NCI-H446 (cell line): ENCODE data around the gene TMEM132D.

ENCODE experiments used
- DNase-seq, 2 experiments: peaks; one replicate each; lab custom pipeline; 2025; lab: John Stamatoyannopoulos, UW

Gene TMEM132D

GRCh38 chr12:129826273-129826672 is 77.6 kb downstream of the TMEM132D start:
- no peak for DNase-seq

- DNase-seq: no peak
Measured at GRCh38 chr12:129825316-129825715, 78.5 kb downstream of the TMEM132D start.

GRCh38 chr12:129821964-129822363 is 81.9 kb downstream of the TMEM132D start:
- DNase-seq: no peak

- DNase-seq: no peak
Measured at GRCh38 chr12:129819391-129819790, 84.4 kb downstream of the TMEM132D start.

GRCh38 chr12:129815846-129816245 is 88.0 kb downstream of the TMEM132D start:
- no peak for DNase-seq

GRCh38 chr12:129811963-129812362 is 91.9 kb downstream of the TMEM132D start:
- DNase-seq: no peak

- DNase-seq: no peak
Measured at GRCh38 chr12:129807136-129807535, 96.7 kb downstream of the TMEM132D start.

- no peak for DNase-seq
Measured at GRCh38 chr12:129791396-129791795, 112.4 kb downstream of the TMEM132D start.

- no peak for DNase-seq
Measured at GRCh38 chr12:129790930-129791329, 112.9 kb downstream of the TMEM132D start.

- DNase-seq: no peak
Measured at GRCh38 chr12:129790331-129790730, 113.5 kb downstream of the TMEM132D start.

GRCh38 chr12:129789921-129790320 is 113.9 kb downstream of the TMEM132D start:
- no peak for DNase-seq

GRCh38 chr12:129788506-129789084 is 115.2 kb downstream of the TMEM132D start:
- DNase-seq: no peak

- no peak for DNase-seq
Measured at GRCh38 chr12:129779989-129780388, 123.8 kb downstream of the TMEM132D start.

- DNase-seq: no peak
Measured at GRCh38 chr12:129779033-129779432, 124.8 kb downstream of the TMEM132D start.

- DNase-seq: no peak
Measured at GRCh38 chr12:129776977-129777667, 126.7 kb downstream of the TMEM132D start.

- DNase-seq: no peak
Measured at GRCh38 chr12:129772501-129773493, 131.0 kb downstream of the TMEM132D start.

- no peak for DNase-seq
Measured at GRCh38 chr12:129771238-129771637, 132.6 kb downstream of the TMEM132D start.

- DNase-seq: no peak
Measured at GRCh38 chr12:129765719-129766118, 138.1 kb downstream of the TMEM132D start.

- no peak for DNase-seq
Measured at GRCh38 chr12:129762436-129762835, 141.4 kb downstream of the TMEM132D start.

- DNase-seq: no peak
Measured at GRCh38 chr12:129753586-129753985, 150.2 kb downstream of the TMEM132D start.

- DNase-seq: no peak
Measured at GRCh38 chr12:129750421-129750820, 153.4 kb downstream of the TMEM132D start.

GRCh38 chr12:129746318-129746717 is 157.5 kb downstream of the TMEM132D start:
- DNase-seq: no peak

GRCh38 chr12:129729170-129729569 is 174.7 kb downstream of the TMEM132D start:
- no peak for DNase-seq
